HG03196 (cell line): ENCODE data around the gene ZBTB20.

Experiments used
- ATAC-seq: cut with Tn5 transposase; IDR thresholded peaks from one replicate; pipeline ENCODE4 v1.9.1; 2021; ENCODE audit not compliant: unreplicated experiment

Gene ZBTB20

GRCh38 chr3:114642951-114643741 is 503.9 kb downstream of the ZBTB20 start:
- ATAC-seq: no peak

DNA sequence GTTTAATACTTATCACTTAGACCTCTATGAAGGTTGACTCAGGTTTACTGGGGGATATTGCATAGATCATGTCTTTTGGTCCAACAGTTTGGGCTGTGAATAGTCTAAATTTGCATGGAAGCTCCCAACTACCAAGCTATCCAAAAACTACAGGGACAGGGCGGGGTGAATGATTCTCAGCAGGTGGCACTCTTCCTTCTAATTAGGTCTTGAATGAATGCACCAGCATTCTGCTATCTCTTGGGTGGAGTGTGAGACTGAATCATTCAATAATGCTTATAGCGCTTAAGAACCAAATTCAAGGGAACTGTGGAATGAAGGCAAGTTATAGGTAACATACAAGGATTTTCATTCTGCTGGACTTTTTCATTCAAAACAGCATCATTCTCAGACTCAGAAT is 507.0 kb downstream of the ZBTB20 start:
- no peak for ATAC-seq

DNA sequence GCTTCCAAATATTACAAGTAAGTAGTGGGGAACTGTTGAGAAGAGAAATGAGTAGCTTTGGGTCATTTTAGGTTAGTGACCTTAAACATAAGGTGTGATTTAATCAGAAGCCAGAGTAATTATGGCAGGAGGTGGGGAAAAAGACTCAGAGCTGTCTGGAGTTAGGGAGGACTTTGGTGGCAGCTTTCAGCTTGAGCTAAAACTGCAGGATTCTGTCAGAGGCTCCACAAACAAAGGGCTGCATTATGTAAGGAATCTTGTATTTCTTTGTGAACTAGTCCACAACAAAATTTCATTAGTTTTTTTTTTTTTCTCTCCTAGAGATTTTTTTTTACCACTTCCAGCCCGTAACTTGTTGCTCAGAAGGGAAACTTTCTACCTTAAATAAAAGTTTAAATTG is 507.9 kb downstream of the ZBTB20 start:
- ATAC-seq: no peak

GRCh38 chr3:114635878-114636277 is 511.2 kb downstream of the ZBTB20 start:
- ATAC-seq: no peak

DNA sequence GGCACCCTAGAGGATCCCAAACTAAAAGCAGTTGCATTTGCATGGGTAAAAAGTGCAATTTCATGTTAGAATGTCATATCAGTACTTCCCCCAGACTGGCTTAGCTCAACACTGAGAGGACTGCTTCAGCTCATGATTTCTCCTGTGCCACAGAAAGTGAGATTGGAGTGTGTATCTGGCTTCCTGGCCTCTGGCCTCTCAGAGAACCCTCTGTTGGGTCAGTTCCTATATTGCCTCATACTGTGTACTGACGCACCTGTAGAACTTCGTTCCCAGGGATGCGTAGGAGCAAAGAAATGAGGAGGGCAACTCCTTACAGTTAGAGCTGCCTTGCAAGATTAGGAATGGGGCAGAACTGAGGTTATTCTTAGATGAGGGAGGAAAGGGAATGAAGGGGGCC is 512.5 kb downstream of the ZBTB20 start:
- no peak for ATAC-seq

DNA sequence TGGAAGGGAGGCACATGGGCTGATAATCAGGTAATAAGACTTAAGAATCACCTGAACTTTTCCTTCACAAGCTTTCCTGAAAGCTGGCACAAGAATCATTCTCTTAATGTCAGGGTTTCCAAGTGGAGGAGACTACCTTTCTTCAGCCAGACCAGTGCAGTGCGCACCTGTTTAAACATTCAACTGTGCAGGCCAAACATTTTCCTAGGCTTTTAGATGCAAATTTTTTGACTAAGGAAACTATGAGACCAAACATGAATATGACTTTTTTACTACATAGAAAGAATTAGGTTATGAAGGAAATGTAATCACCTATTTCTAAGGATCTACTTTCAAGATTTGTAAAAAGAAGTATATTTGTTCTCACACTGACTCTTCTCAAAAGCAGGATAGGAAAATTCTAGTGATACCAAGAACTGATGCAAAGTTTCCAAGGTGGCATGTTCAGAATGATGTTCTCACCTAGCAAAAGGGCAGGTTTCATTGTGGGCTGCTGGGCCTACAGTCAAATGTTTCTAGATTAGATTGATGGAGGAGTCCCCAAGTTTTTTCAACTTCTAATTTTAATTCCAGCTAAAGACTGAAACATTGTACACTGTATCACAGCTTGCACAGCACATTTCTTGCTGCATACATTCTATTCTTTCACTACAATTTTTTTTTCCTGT is 514.2 kb downstream of the ZBTB20 start:
- no peak for ATAC-seq

DNA sequence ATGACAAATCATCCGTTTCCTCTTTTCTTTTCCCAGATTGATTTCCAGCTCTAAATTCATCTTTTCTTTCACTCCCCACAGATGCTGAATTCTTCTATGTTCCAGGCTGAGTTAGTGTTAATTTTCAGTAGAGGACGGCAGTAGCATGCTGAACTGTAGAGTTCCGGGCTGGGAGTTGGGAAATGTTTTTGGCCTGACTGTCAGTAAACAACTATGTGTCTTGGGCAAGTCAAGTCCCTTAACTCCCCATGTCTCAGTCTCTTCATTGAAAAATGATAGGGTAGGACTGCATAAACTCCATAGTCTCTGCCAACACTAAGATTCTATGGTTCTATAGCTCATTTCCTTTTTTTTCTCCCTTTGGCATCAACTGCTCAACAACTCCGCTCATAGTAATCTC is 519.3 kb downstream of the ZBTB20 start:
- ATAC-seq: no peak

GRCh38 chr3:114626751-114627150 is 520.3 kb downstream of the ZBTB20 start:
- no peak for ATAC-seq

GRCh38 chr3:114624571-114625181 is 522.4 kb downstream of the ZBTB20 start:
- no peak for ATAC-seq

GRCh38 chr3:114624047-114624445 is 523.0 kb downstream of the ZBTB20 start:
- ATAC-seq: no peak

- ATAC-seq: no peak
Observed at GRCh38 chr3:114623420-114624046, 523.6 kb downstream of the ZBTB20 start.

GRCh38 chr3:114622001-114622400 is 525.1 kb downstream of the ZBTB20 start:
- ATAC-seq: no peak

DNA sequence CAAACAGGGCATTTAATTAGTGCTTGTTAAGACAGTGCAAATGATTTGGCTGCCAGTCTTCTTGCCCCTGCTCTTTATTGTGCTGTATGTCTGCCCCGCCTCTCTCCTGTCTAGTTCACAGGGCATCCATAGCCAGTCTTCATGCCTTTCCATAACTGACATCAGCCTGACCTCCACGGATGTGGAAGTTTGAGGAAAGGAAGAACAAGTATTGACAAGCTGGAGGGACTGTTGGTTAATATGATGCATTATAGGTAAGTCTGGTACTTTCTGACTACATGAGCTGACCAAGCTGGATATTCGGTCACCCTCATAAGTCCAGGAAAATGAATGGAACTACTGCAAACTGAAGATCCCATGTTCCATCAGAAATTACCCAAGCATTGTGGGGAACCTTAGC is 527.3 kb downstream of the ZBTB20 start:
- ATAC-seq: no peak

DNA sequence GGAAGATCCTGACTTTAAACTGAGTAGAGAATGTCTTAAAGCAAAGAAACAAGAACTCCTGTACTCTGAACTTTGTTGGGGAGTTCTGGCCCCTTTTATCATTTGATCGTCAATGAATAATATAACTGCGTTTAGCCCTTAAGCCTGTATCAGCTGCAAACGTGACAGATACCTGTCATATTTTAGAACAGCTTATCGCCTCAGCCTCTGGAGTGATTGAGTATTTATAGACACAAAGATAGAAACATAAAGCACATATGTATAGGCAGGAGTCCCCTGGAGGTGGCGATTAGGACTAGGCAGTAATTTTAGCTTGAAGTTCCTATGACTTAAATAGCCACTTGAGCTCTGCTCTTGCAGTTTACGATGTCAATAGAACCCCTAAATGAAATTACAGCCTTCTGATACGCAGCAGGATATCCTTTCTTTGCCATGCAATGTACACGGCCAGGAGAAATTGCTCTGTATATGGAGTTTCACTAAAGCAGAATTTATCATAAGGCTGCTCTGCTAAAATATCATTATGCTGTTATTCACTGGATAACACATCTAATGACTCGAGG is 531.5 kb downstream of the ZBTB20 start:
- ATAC-seq: no peak

DNA sequence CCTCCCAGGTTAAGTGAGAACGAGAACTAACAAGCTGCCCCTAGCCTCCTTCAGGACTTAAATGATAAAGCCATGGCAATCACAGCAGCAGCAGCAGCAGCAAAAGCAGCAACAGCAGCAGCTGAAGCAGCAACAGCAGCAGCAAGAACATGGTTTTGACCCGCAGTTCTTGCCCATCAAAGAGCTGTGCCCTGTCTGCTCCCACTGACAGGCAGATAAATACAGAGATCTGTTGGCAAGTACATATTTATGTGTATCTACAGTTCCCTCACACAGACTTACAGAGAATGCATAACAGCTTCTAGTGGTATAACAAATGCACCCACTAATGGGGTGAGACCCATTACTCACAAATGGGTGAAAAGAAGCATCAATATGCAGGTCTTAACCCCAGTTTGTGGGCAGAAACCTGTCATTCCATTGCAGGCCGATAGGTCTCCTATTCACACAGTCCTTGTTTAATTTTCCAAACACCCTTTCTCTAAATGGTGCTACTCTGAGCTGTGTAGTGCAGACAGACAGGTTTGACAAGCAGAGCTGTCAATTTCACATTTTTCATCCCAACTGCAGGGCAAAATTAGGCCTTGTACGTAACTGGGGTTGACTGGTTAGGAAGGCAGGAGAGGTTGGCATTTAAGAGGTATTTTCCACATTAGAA is 537.0 kb downstream of the ZBTB20 start:
- ATAC-seq: no peak

GRCh38 chr3:114608293-114608692 is 538.8 kb downstream of the ZBTB20 start:
- ATAC-seq: no peak

GRCh38 chr3:114606336-114606735 is 540.8 kb downstream of the ZBTB20 start:
- ATAC-seq: no peak

- no peak for ATAC-seq
Observed at GRCh38 chr3:114600571-114600970, 546.5 kb downstream of the ZBTB20 start.

- no peak for ATAC-seq
Observed at GRCh38 chr3:114597871-114598270, 549.2 kb downstream of the ZBTB20 start.

- no peak for ATAC-seq
Observed at GRCh38 chr3:114597012-114597411, 550.1 kb downstream of the ZBTB20 start.

DNA sequence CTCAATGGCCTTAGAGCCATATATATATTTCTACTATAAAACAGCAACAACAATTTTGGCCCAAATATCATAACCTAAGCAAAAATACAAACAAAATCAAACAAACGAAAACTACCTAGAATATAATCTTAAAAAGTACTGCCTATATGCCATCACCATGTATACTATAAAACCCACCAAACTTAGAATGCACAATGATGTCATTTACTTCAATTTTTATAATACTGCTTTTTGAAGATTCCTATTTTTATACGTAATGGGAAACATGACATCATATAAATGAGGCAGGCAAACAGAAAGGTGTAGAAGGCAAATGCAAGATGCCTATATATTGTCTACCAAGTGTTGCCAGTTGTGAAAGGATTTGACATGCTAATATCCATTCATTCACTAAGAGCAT is 550.9 kb downstream of the ZBTB20 start:
- no peak for ATAC-seq
